ENCODE data around the gene CDK14. TPM values are rescaled to one million over a fixed set of nuclear protein-coding genes. Genes with fewer than 3 reads are reported as not detected.

Gene CDK14
- total and polyA plus RNA-seq, 2 of the 8 experiments (the other 6 are each of a cell fraction or from before 2014, with no cell fraction given), result 5.5 to 47.3 TPM

DNA sequence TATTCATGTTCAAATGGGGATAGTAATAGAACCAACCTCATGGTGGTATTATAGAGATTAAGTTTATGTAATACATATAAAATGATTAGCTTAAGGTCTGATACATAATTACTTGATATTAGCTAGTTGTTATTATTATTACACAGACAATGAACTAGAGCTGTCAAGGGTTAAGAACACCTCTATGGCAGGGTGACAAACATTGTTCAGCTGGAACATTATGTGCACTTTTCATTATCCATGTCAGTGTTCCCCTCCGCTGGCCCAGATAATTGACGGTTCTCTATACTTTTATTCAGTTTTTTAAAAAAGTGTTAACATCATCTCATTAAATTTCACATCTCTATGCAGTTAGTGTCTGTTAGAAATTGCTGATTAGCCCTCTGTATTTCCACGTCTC, 142.1 kb downstream of the CDK14 start (continued):
- TF ChIP-seq POLR2AphosphoS5 (IDR thresholded peaks at IDR 0.05; ENCODE audit: low read depth, low read length), result no peak
